Measurements from ENCODE around the gene STAT6. TPM values are rescaled to one million over a fixed set of nuclear protein-coding genes. Genes with fewer than 3 reads are reported as not detected.

The STAT6 gene
- total and polyA plus RNA-seq, 2 of the 8 experiments (the other 6 are each of a cell fraction or from before 2014, with no cell fraction given): 32.9 to 38.7 TPM

DNA sequence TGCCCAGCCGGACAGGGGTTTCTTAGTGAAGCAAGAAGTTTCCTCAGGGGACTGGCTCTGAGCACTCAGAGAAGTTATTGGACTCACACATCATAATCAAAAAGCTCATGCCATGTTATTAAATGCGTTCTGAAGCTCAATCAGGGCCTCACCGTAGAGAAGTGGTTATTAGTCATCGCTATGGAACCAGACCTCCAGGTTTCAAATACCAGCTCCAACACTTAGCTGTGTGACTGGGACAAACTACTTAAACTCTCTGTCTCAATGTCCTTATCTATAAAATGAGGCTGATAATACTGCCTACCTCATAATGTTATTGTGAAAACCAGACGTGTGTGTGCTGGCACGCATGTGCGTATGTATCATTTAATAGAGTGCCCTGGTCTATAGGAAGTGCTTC, 7.3 kb downstream of the STAT6 start:
- H3K23me2 ChIP-seq (ENCODE audit: low read depth, low read length): no peaks in the 10 kb centered on the region
- H3K14ac ChIP-seq (ENCODE audit: insufficient read length): no peak overlapping the region
- no peak overlapping the region for H3K18ac ChIP-seq (ENCODE audit: extremely low read depth, low read length)
- CTCF ChIA-PET (ENCODE audit: partially characterized antibody): interaction anchor here (1.3 to 15.7 kb wide), 4 partner anchors 8 to 72 kb away, joined by 3 to 325 read pairs (median 121); partner anchors contain the start of genes NAB2 and STAT6
- no peaks in the 10 kb centered on the region for H3K4me1 ChIP-seq (replicated peaks in 1 of 4; ENCODE audit: control insufficient read depth in 3 of 4, insufficient read depth in 4 of 4, low read length in 3 of 4)
- TF ChIP-seq TEAD4 (IDR thresholded peaks at IDR 0.05; ENCODE audit: low read depth, low read length) (no peak), RXRA (IDR thresholded peaks at IDR 0.05; ENCODE audit: insufficient read depth, low read depth, low read length) (no peak), SUZ12 (IDR thresholded peaks at IDR 0.05; ENCODE audit: low read length) (no peak), FOSL1 (IDR thresholded peaks at IDR 0.05; ENCODE audit: insufficient read depth, low read depth, low read length) (no peak), SP2 (IDR thresholded peaks at IDR 0.05; ENCODE audit: low read length) (no peak), JUN (IDR thresholded peaks at IDR 0.05; ENCODE audit: low read depth, low read length) (no peak), CBX5 (IDR thresholded peaks at IDR 0.05; ENCODE audit: low read depth, low read length) (no peak), HDAC6 (IDR thresholded peaks at IDR 0.05; ENCODE audit: low read depth, low read length) (no peak), TCF12 (IDR thresholded peaks at IDR 0.05; ENCODE audit: low read depth, low read length) (no peak), SIX5 (IDR thresholded peaks at IDR 0.05; ENCODE audit: low read depth, low read length) (no peak), GABPA (IDR thresholded peaks at IDR 0.05; ENCODE audit: borderline replicate concordance, insufficient read depth, low read length) (no peak)
- TF ChIP-seq, protein P1, sequence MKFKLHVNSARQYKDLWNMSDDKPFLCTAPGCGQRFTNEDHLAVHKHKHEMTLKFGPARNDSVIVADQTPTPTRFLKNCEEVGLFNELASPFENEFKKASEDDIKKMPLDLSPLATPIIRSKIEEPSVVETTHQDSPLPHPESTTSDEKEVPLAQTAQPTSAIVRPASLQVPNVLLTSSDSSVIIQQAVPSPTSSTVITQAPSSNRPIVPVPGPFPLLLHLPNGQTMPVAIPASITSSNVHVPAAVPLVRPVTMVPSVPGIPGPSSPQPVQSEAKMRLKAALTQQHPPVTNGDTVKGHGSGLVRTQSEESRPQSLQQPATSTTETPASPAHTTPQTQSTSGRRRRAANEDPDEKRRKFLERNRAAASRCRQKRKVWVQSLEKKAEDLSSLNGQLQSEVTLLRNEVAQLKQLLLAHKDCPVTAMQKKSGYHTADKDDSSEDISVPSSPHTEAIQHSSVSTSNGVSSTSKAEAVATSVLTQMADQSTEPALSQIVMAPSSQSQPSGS (IDR thresholded peaks at IDR 0.05; ENCODE audit: low read length): no peak
- POLR2A ChIA-PET (ENCODE audit: partially characterized antibody): interaction anchor here (1.2 to 13.0 kb wide), 4 partner anchors 8 to 25 kb away, joined by 6 to 352 read pairs (median 14); partner anchors contain the start of genes LRP1, NAB2 and NEMP1
- FAIRE-seq (no peak), DNase-seq (ENCODE audit: low read depth in 1 of 2, low spot score in 2 of 2) (no peak)
- H2BK15ac ChIP-seq (ENCODE audit: low read length): no peak overlapping the region
- no peak overlapping the region for H3K56ac ChIP-seq (replicated peaks; ENCODE audit: insufficient read length, low read depth, low read length)
- H2AFZ ChIP-seq (ENCODE audit: low read length): no peak overlapping the region
- no peak overlapping the region for H2BK12ac ChIP-seq (ENCODE audit: low read depth, low read length)
- H2BK120ac ChIP-seq (replicated peaks; ENCODE audit: low read depth, low read length): no peak overlapping the region
- H3K79me2 ChIP-seq (ENCODE audit: control insufficient read depth in 1 of 2, insufficient read depth in 2 of 2, low read length in 2 of 2): no peaks in the 10 kb centered on the region
- no peak overlapping the region for H3K4me2 ChIP-seq (ENCODE audit: insufficient read depth in 1 of 2, low read depth in 2 of 2, low read length in 2 of 2)
- H3K9ac ChIP-seq (replicated peaks in 1 of 4; ENCODE audit: extremely low read depth in 1 of 4, low read depth in 3 of 4, low read length in 3 of 4): no peak overlapping the region
- no peaks in the 10 kb centered on the region for H3K9me3 ChIP-seq (ENCODE audit: insufficient read depth in 2 of 2, low read depth in 1 of 2, low read length in 1 of 2)
- WGBS, 2 experiments (ENCODE audit: extremely low coverage in 1 of 2, insufficient coverage in 1 of 2, insufficient read length in 1 of 2, insufficient replicate concordance in 2 of 2, low coverage in 1 of 2, low lambda C conversion rate in 2 of 2, missing lambda C conversion rate in 1 of 2): 95% methylated on average over 7 of the region's 7 CpGs; no CpG with 5 or more reads in 1 of the 2 experiments
- no peaks in the 10 kb centered on the region for H3K27me3 ChIP-seq (replicated peaks in 1 of 4; ENCODE audit: control insufficient read depth in 3 of 4, extremely low read depth in 1 of 4, insufficient read depth in 3 of 4, low read length in 3 of 4)
- H4K8ac ChIP-seq (ENCODE audit: extremely low read depth, insufficient read depth, low read length): no peak overlapping the region
- no peak overlapping the region for H3K23ac ChIP-seq (ENCODE audit: insufficient read length)
- no peak overlapping the region for H3K4ac ChIP-seq (replicated peaks; ENCODE audit: insufficient read length, low read depth, low read length)
- H3K4me3 ChIP-seq (ENCODE audit: extremely low read depth in 1 of 4, insufficient read depth in 2 of 4, low read depth in 3 of 4, low read length in 4 of 4): no peak overlapping the region
- no peaks in the 10 kb centered on the region for H4K20me1 ChIP-seq (replicated peaks in 1 of 2; ENCODE audit: control insufficient read depth in 1 of 2, insufficient read depth in 2 of 2, low read length in 2 of 2)
- peaks cover 0 to 9% (median 4%) of the 10 kb centered on the region in 4 experiments; a peak in 2 of 8 replicates for H3K36me3 ChIP-seq (ENCODE audit: control insufficient read depth in 2 of 4, insufficient read depth in 4 of 4, low read length in 3 of 4)
- no peak overlapping the region for H4K5ac ChIP-seq (ENCODE audit: insufficient read length, low read depth, low read length)
- H2BK20ac ChIP-seq (ENCODE audit: low read length): no peak overlapping the region
- H3K79me1 ChIP-seq (ENCODE audit: low read depth, low read length): no peaks in the 10 kb centered on the region
- no peak overlapping the region for H4K91ac ChIP-seq (replicated peaks; ENCODE audit: insufficient read length, low read length)
- H3K27ac ChIP-seq (ENCODE audit: low read depth, low read length): no peak overlapping the region
- no peak overlapping the region for H2BK5ac ChIP-seq (ENCODE audit: low read depth, low read length)
- H2AK5ac ChIP-seq (ENCODE audit: low read depth, low read length): no peak overlapping the region

All from H1 (cell line).